CD4-positive, alpha-beta T cell treated with Interleukin-12 subunit alpha and Interleukin-12 subunit beta, for 1 hour (primary cell): ENCODE results near the gene P3H3.

ENCODE experiments used
- DNase-seq: peaks from one replicate; pipeline ENCODE4 v3.0.0-alpha.2; 2020

The P3H3 gene

DNA sequence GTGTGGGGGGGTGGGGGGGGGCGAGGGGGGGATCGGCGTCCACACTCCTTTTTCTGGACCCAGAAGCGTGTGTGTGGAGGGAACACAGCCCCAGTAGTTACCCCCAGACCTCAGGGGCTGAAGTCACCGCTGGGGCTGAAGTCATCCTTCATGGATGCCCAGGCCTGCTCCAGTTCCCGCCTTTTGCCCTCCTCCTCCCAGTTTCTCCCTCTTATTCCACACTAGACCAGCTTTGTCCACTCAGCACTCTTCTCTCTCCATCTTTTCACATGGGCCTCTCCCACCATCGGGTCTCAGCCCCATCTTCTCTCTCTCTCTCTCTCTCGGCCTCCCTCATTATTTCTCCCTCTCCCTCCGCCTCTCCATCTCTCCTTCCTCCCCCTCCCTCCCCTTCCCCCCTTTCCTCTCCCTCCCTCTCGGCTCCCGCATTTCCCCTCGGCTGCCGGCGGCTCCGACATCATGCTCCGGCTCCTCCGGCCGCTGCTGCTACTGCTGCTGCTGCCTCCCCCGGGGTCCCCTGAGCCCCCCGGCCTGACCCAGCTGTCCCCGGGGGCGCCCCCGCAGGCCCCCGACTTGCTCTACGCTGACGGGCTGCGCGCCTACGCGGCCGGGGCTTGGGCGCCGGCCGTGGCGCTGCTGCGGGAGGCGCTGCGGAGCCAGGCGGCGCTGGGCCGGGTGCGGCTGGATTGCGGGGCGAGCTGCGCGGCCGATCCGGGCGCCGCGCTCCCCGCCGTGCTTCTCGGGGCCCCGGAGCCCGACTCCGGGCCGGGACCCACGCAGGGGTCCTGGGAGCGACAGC is at the start of gene P3H3:
Gene P3H3 (plus strand): TSS at position 426 of the 799 bp plus-strand sequence. CDS start 34 bp downstream, at position 460.
- DNase-seq: no peak

- DNase-seq: peak; percentile 89
Observed at GRCh38 chr12:6778574-6779550, 49.3 kb upstream of the P3H3 start.

GRCh38 chr12:6779708-6780432 is 48.3 kb upstream of the P3H3 start:
- DNase-seq: no peak

DNA sequence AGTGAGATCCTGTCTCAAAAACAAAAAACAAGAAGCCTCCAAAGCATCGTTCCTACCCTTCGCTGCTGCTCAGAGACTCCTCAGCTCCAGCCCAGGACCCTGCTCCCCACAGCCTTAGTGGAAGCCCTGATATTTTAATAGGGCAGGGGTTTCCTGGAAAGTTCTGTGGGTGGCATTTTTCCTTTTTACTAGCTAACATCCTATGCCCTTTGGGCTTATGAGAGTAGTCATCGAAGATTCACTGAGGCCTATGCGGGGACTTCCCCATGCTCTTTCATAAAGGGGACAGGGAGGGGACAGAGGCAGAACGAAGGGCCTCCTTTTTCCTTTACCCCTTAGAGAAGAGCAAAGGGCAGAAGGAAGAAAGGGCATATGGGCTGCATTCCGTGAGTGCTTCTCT is 47.6 kb upstream of the P3H3 start:
- DNase-seq: no peak

DNA sequence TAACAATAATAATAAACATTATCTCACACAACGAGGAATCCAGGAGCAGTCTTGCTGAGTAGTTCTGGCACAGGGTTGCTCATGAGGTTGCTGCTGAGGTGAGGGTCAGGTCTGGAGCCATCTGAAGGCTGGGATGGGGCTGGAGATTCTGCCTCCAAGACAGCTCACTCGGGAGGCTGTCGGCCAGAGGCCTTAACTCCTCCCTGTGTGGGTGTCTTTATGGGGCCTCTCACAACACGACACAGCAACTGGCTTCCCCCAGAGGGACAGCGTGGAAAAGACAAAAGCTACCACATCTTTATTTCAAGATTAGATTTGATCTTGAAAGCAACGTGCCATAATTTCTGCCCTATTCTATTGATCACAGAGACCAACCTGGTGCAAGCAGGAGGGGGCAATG is 46.1 kb upstream of the P3H3 start:
- no peak for DNase-seq

DNA sequence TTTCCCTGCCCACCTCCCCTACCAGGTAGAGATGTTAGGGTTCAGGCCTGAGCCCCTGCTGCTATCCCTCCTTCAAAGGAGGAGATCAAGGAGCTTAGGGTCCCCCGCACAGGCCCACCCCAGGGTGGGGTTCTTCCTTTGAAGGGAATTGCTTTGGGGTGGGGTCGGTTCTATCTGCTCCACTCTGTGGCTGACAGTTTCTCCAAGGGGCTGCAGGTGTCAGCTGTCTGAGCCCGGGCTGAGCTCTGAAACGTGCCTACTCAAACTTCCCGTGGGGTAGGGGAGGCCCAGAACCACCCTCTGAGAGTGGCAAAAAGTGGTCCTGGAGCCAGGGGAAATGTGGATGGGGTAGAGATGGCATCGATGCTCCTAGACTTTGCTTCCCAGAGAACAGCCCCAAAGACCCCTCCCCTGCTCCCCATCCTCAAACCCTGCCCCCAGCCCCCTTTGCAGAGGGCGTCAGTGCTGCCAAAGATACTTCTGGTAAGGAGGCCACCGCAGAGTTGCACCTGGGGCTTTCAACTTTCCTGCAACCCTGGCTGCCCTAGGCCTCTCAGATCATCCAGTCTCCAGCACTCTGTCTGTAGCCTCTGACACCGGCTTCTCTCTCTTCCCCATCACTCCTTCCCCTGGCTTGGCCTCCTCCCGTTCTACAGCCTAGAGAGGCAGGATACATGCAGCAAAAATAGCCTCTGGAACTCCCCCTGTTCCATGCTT is 45.2 kb upstream of the P3H3 start:
- no peak for DNase-seq

GRCh38 chr12:6783828-6784227 is 44.4 kb upstream of the P3H3 start:
- DNase-seq: no peak

DNA sequence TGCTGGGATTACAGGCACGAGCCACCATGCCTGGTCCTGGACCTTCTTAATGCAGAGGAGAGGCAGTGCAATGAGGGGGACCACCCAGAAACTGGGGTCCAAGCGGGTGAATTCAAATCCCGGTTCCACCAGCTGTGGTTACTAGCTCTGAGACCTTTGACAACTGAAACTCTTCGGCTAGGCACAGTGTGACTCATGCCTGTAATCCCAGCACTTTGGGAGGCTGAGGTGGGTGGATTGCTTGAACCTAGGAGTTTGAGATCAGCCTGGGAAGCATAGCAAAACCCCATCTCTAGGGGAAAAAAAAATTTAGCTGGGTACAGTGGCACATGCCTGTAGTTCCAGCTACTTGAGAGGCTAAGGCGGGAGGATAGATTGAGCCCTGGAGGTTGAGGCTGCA is 43.9 kb upstream of the P3H3 start:
- DNase-seq: no peak

- no peak for DNase-seq
Observed at GRCh38 chr12:6784761-6785160, 43.4 kb upstream of the P3H3 start.

DNA sequence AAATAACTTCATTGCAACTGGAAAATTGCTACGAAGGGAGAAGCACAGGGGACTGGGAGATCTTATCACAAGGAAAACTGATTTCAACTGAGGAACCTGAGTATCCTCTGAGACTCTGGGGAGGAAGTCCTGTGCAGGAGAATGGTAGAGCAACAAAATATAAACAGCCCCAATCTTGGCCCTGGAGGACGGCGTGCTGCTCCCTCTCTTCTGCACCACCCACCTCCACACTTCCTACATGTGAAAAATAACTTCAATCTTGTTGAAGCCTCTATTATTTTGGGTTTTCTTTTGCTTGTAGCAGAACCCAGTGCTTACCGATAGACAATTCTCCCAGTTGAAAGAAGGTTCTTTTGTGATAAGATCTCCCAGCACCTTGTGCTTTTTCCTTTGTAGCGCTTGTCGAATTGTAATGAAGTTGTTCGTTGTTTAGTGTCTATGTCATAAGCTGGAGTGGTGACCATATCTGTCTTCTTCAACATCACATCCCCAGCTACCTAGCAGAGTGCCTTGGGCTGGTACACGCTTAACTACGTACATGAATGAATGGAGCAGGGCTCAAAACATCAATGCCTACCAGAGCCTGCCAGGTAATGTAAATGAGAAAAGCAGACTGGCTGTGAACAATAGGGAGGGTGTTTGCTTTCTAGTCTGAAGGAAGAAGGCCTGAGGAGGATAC is 41.7 kb upstream of the P3H3 start:
- peak; percentile 43 for DNase-seq

- DNase-seq: no peak
Observed at GRCh38 chr12:6787309-6787708, 40.9 kb upstream of the P3H3 start.

GRCh38 chr12:6788972-6789924 is 39.0 kb upstream of the P3H3 start, which contains the start of gene CD4:
TSS of gene CD4 (plus strand) at chr12:6789528. CDS start at chr12:6800139, 10,611 bp downstream.
- peak; percentile 74 for DNase-seq

GRCh38 chr12:6790496-6791150 is 37.6 kb upstream of the P3H3 start:
- DNase-seq: peak; percentile 48

DNA sequence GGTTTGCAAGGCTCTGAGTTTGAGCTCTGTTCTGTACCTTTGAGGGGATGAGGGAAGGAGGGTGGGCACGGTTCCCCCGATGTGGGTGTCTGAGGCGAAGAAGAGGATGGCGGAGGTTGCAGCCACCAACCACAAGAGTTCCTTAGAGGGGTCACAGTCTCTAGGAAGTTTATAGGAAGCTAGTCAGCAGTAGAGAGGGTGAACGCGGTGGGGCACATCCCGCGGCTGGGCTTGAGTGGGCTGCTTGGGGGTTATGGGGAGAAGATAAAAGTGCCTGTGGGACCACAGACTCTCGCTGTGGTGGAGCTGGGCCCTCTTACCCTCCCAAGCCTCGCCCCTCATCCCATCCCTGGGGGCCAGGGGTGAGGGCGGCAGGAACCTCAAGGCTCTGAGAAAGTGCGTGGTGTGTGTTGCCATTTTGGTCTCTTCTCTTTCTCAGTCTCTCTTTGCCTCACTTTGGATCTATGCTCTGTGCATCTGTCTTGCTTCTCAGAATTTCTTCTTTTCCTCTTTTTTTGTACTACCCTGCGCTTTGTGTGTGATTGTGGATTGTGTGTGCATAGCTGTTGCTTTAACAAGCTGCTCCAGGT is 36.2 kb upstream of the P3H3 start:
- DNase-seq: no peak

DNA sequence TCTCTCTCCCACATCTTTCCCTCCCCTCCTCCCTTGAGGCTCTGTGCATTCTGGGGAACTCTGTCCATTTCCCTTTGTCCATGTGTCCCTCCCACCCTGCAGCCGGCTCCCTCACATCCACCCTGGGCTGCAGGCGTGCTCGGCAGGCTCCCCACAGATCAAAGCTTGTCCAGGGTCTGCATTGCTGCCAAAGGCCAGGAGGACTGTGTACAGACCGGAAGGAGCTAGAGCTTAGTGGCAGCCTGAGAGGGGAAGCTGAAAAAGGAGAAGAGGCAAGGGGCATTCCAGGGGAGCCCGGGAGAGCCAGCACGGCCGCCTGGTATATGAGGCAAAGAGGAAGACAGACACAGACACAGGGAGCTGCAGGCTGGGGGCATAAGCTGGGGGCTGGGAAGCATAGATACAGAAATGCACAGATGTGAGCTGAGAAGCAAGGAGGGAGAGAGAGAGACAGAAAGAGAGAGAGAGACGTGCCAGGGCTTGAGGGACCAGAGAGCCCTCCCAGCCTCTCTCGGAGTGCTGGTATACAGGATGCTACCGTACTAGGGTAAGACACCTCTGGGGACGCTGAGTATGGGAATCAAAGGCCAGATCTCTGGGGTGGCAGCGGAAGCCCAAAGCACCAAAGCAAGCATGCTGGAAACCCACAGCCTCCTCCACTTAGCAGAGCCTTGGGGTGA is 35.5 kb upstream of the P3H3 start:
- DNase-seq: peak; percentile 48

GRCh38 chr12:6795088-6795487 is 33.1 kb upstream of the P3H3 start:
- DNase-seq: no peak

- DNase-seq: no peak
Observed at GRCh38 chr12:6796576-6796975, 31.6 kb upstream of the P3H3 start.

DNA sequence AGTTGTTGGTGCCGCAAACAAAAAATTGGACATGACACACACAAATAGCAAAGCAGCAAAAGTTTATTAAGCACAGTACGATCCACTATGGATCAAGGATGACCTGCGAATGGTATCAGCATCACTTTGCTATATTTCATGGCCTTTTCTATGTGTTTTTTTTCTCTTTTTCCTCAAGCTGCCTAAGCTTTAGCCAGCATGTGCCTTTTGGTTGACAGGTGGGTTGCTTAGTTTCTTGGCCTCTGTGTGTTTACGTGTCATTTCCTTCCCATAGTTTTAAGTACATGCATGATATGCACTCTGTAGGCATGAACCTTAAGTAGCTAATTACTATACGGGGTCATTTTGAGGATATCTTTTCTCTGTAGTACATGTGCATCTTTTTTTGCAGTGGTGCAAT is 29.1 kb upstream of the P3H3 start:
- no peak for DNase-seq

GRCh38 chr12:6807170-6807569 is 21.0 kb upstream of the P3H3 start:
- DNase-seq: no peak
